GM18951 (cell line): ENCODE data around the gene LECT2.

Source experiments
- POLR2A ChIP-seq: IDR thresholded peaks from 4 replicates; pipeline ENCODE4 v1.6.1; 2011; ENCODE audit warnings: mild to moderate bottlenecking; ENCODE audit not compliant: insufficient read length, insufficient read depth; ENCODE audit errors: extremely low read depth
- in situ Hi-C: fragments of 300-500 bp; cut with MboI; formaldehyde crosslinking; loops from one replicate; pipeline ENCODE4 v1.12.0; 2022; ENCODE audit warnings: low sequenced_read_pairs, mixed read lengths, inconsistent platforms; ENCODE audit not compliant: unreplicated experiment

The LECT2 gene

GRCh38 chr5:135971701-135972100 is 16.9 kb upstream of the LECT2 start:
- TF ChIP-seq POLR2A = no peak
- in situ Hi-C loops = no loop called here

DNA sequence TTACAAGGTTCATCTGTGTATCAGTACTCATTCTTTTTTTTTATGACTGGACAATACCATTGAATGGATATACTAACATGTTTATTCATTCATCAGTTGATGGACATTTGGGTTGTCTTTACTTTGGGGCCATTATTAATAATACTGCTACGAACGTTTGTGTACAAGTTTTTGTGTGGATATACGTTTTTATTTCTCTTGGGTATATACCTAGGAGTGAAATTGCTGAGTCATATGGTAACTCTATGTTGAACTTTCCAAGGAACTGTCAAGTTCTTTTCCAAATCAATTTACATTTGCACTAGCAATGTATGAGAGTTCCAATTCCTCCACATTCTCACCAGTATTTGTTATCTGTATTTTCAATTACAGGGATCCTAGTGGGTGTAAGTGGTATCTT is 12.0 kb upstream of the LECT2 start:
- in situ Hi-C loops = no loop called here
- TF ChIP-seq POLR2A = no peak

GRCh38 chr5:135966165-135966564 is 11.4 kb upstream of the LECT2 start:
- TF ChIP-seq POLR2A = no peak
- in situ Hi-C loops = no loop called here

DNA sequence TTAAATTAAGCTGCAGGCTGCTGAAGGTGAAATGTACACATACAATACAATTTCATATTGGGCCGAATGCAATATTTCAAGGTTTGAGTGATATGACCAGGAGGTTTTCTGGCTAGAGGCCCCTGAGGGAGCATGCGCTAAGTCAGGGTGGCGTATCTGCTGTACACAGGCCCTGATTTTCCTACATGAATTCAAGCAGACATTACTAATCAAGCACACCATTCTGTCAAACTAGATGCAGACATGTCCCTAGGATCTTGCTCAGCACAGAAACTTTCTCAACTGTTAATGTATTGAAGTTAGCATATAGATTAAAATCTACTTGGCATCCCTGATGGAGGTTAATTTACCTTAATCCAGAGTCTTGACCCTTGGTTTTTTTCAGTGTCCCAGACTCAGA is 10.7 kb upstream of the LECT2 start:
- in situ Hi-C loops = no loop called here
- TF ChIP-seq POLR2A = no peak

DNA sequence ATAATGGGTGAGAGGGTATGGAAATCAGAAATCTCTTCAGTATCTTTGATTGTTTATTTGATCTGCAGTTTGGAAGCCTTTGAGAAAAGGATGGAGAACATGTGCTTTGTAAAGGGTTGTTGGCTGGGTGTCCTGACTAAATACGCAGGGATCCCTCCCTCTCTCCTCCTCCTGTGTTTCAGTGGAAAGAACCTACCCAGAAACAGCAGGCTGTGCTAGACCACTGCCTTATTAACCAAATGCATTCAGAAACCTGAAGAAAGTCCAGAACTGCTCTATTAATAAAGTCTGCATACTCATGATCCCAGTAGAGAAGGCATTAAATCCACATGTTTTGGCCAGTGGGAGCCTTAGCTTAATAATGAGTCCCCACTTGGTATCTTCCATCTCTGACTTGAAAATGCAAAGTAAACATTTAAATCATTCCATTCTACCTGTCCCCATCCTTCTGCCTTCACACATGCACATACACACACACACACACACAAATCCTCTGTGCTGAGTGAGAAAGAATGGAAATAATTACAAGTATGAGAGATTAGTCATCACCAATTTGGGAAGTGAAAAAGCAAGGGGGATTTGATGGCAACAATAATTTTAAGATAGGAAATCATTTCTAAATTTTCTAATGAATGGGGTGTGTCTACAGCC is 10.0 kb upstream of the LECT2 start:
- in situ Hi-C loops = no loop called here
- TF ChIP-seq POLR2A = no peak

DNA sequence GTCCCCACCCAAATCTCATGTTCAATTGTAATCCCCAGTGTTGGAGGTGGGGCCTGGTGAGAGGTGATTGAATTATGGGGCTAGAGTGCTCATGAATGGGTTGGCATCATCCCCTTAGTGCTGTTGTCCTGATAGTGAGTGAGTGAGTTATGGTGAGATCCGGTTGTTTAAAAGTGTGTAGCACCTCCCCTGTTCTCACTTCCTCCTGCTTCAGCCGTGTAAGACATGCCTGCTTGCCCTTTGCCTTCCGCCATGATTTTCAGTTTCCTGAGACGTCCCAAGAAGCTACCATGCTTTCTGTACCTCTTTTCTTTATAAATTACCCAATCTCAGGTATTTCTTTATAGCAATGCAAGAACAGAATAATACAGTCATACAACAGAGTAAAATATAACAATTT is 742 bp upstream of the LECT2 start:
- TF ChIP-seq POLR2A = no peak
- in situ Hi-C loops = loop anchor here (10.0 kb wide), 1 partner anchor 229 kb away; no protein-coding TSS in a partner anchor

DNA sequence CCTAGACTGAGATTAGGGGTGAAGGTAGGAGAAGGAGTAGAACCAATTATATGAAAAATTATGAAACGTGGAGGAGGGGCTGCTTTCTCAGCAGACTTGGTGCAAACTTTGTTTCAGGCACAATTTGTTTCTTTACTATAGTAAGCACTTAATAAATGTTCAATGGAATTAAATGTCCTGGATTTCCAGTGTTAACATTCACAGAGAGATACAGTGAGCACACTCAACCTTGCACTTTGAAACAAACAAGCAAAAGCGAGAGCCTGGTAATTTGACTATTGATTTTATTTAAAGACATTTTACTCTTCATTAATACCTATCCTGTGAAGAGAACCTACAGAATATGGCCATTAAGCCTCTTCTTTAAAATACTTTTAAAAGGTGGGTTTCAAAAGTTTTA is 933 bp downstream of the LECT2 start:
- in situ Hi-C loops = loop anchor here (10.0 kb wide), 1 partner anchor 231 kb away; no protein-coding TSS in a partner anchor

DNA sequence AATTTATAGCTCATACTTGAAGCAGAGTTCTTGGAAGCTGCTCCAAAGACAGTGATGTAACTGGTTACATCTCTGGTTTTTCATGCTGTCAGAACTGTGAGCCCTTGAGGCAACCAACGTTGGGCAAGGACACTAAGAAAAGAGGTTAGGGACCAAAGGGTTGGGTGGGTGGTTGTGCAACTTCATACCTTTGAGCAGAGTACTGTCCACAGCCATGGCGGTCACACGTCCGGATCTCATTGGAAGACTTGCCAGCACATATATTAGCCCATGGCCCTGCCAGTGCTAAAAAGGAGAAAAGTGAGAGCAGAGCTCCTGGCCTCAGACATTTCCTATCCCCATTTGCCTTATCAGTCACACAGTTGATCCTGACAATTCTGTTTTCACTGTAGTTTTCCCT is 2.1 kb downstream of the LECT2 start:
- no peak for TF ChIP-seq POLR2A
- in situ Hi-C loops = loop anchor here (10.0 kb wide), 1 partner anchor 232 kb away; no protein-coding TSS in a partner anchor

More for the DNA sequence above, 933 bp downstream of the LECT2 start:
- TF ChIP-seq POLR2A = no peak

GRCh38 chr5:135951807-135952206 is 3.0 kb downstream of the LECT2 start:
- no peak for TF ChIP-seq POLR2A
- in situ Hi-C loops = loop anchor here (10.0 kb wide), 1 partner anchor 233 kb away; no protein-coding TSS in a partner anchor

- TF ChIP-seq POLR2A = no peak
- in situ Hi-C loops = loop anchor here (10.0 kb wide), 1 partner anchor 234 kb away; no protein-coding TSS in a partner anchor
These were observed 3.5 kb downstream of the LECT2 start for GRCh38 chr5:135951257-135951656.

- in situ Hi-C loops = loop anchor here (10.0 kb wide), 1 partner anchor 234 kb away; no protein-coding TSS in a partner anchor
- no peak for TF ChIP-seq POLR2A
These were observed 4.2 kb downstream of the LECT2 start for GRCh38 chr5:135950611-135951010.

DNA sequence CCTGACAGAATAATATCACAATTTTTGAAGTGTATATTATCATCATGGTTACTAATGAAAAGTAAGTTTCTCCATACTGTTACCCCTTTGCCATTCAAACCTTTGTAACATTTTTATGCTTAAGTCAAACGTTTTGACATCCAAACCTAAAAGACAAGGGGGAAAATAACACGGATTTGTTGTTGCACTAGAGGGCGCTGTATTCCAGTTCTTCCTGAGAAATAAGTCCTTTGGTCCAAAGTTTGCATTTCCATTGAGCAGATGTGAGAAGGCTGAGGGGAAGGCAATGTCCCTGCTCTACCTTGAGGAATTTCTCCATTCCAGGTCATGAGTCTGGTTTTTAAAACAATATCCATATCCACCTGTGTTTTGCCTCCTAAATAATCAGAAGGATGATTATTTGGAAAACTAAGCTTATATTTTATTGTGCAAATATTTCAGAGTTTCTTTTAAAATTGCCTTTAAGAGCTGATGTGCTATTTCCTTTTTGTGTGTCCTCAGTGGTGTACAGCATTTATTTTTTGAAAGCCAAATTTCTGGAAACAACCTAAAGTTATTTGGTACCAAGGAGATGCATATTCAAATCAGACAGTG is 9.7 kb downstream of the LECT2 start:
- in situ Hi-C loops = no loop called here
- no peak for TF ChIP-seq POLR2A

GRCh38 chr5:135944564-135944963 is 10.2 kb downstream of the LECT2 start:
- TF ChIP-seq POLR2A = no peak
- in situ Hi-C loops = no loop called here

GRCh38 chr5:135942202-135942771 is 12.5 kb downstream of the LECT2 start:
- in situ Hi-C loops = no loop called here
- no peak for TF ChIP-seq POLR2A
